ENCODE results near the gene ZNF775. TPM values are rescaled to one million over a fixed set of nuclear protein-coding genes. Genes with fewer than 3 reads are reported as not detected.

The ZNF775 gene
- total and polyA plus RNA-seq, 2 of the 13 experiments (the other 11 are each of a cell fraction or from before 2014, with no cell fraction given) = 3.1 to 3.2 TPM

- TF ChIP-seq USF2 (IDR thresholded peaks at IDR 0.05; ENCODE audit: low read depth, low read length) = peak; percentile 52; the same call in 1 of the 2 replicates
- peak; percentile 72 for TF ChIP-seq USF2 (CRISPR knock-in tag; IDR thresholded peaks at IDR 0.05; ENCODE audit: borderline replicate concordance)
- peak; percentile 86 for TF ChIP-seq ZNF317 (CRISPR knock-in tag; IDR thresholded peaks at IDR 0.05)
- peak; percentile 93 for TF ChIP-seq HOXA3 (CRISPR knock-in tag; IDR thresholded peaks at IDR 0.05)
- peak; percentile 87 for TF ChIP-seq ZBTB7B (CRISPR knock-in tag; IDR thresholded peaks at IDR 0.05)
- peak; percentile 49 for TF ChIP-seq HNRNPLL (IDR thresholded peaks at IDR 0.05; ENCODE audit: low read depth, low read length, poor library complexity, severe bottlenecking)
- TF ChIP-seq ZZZ3 (CRISPR knock-in tag; IDR thresholded peaks at IDR 0.05; ENCODE audit: borderline replicate concordance) = no peak
- 0 out of 2 replicates have a peak, but pooled peaks have one; percentile 74 for TF ChIP-seq ZNF136 (CRISPR knock-in tag; IDR thresholded peaks at IDR 0.05; ENCODE audit: low read depth)
- TF ChIP-seq GATAD2A (CRISPR knock-in tag; IDR thresholded peaks at IDR 0.05) = peak; percentile 95
- TF ChIP-seq ZNF446 (CRISPR knock-in tag; IDR thresholded peaks at IDR 0.05) = no peak
- no peak; the same call in 1 of the 2 replicates for TF ChIP-seq ZNF615 (CRISPR knock-in tag; IDR thresholded peaks at IDR 0.05; ENCODE audit: borderline replicate concordance)
- peak; percentile 61; the same call in 1 of the 2 replicates for TF ChIP-seq BRF2 (CRISPR knock-in tag; IDR thresholded peaks at IDR 0.05)
- peak; percentile 84 for TF ChIP-seq DPF2 (CRISPR knock-in tag; IDR thresholded peaks at IDR 0.05; ENCODE audit: borderline replicate concordance, low read depth)
- TF ChIP-seq HDAC1 (CRISPR knock-in tag; IDR thresholded peaks at IDR 0.05) = peak; percentile 86
- TF ChIP-seq AHDC1 (CRISPR knock-in tag; IDR thresholded peaks at IDR 0.05; ENCODE audit: borderline replicate concordance) = peak; percentile 67; the same call in 1 of the 2 replicates
- TF ChIP-seq SYNCRIP (IDR thresholded peaks at IDR 0.05; ENCODE audit: insufficient read depth, low read depth, low read length) = no peak
- no peak for TF ChIP-seq SIN3B (IDR thresholded peaks at IDR 0.05; ENCODE audit: low read length)
- no peak for TF ChIP-seq MXD3 (CRISPR knock-in tag; IDR thresholded peaks at IDR 0.05)
- peak; percentile 94 for TF ChIP-seq MIXL1 (CRISPR knock-in tag; IDR thresholded peaks at IDR 0.05)
- TF ChIP-seq YEATS2 (CRISPR knock-in tag; IDR thresholded peaks at IDR 0.05; ENCODE audit: borderline replicate concordance) = peak; percentile 78; the same call in 1 of the 2 replicates
- TF ChIP-seq MBD4 (IDR thresholded peaks at IDR 0.05; ENCODE audit: borderline replicate concordance, low read length) = no peak
These were observed 9.8 kb downstream of the ZNF775 start (continued) for GRCh38 chr7:150388709-150389531.
